ENCODE measurements around the gene IMPDH2. TPM values are rescaled to one million over a fixed set of nuclear protein-coding genes. Genes with fewer than 3 reads are reported as not detected.

IMPDH2 gene
- total RNA-seq, 1 donor from 2014 or later = 328 TPM

- peak in 1 of 2 donors; percentile 36 for DNase-seq (ENCODE audit: low read depth in 2 of 2)
Measured at GRCh38 chr3:48984663-48985062, 44.5 kb downstream of the IMPDH2 start.

DNA sequence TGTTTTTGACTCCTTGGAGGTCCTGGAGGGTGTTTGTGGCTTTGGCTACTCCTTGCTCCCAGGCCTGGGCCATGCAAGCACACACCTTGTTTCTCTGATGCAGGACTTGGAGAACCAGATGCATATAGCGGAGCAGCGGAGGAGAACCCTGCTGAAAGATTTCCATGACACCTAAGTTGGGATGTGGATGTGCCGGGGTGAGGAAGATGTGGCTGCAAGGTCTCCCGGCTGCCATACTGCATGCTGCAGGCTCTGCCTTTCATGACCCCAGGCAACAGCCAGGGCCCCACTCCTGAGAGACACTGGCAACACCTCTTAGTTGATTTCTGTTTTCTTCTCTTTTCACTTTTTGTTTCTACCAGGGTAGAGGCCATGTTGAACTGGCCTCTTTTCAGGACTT is 46.1 kb downstream of the IMPDH2 start:
- DNase-seq (ENCODE audit: low read depth in 2 of 2) = no peak

- DNase-seq (ENCODE audit: low read depth in 2 of 2) = no peak
Measured at GRCh38 chr3:48982686-48983085, 46.5 kb downstream of the IMPDH2 start.

- no peak for DNase-seq (ENCODE audit: low read depth in 2 of 2)
Measured at GRCh38 chr3:48982016-48982415, 47.2 kb downstream of the IMPDH2 start.

DNA sequence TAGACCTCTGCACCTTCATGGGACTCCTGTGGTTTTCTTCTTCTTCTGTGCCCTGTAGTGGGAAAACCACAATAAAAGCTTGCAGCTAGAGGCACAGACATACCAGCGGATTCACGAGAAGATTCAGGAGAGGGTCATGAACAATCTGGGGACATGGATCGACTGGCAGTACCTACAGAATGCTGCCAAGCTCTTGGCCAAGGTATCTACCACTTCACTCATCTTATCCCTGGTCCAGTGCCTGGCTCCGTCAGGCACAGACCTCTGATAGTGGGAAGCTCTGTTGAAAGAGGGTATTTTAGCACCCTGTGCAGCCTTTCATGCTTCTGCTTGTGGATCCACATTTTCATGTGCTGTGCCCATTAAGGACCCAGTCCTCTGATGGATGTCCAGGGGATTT is 48.9 kb downstream of the IMPDH2 start:
- DNase-seq (ENCODE audit: low read depth in 2 of 2) = no peak

DNA sequence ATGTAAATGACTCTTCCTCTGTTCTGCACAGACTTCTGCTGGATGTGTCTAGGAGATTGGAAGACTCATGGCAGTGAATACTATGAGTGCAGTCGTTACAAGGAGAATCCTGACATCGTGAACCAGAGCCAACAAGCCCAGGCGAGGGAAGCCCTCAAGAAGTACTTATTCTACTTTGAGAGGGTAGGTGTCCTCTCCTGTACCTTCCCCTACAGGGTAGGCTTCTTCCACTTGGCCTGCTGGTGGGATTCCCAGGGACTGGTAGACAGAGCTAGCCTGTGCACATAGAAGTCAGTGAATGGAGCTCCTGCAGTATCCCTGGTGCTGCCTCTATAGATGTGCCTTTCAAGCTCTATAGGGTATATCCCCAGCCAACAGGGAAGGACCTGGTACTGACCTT is 49.7 kb downstream of the IMPDH2 start:
- DNase-seq (ENCODE audit: low read depth in 2 of 2) = no peak

Other genes with a start within 250 kb of the IMPDH2 start
- gene PRKAR2A, start 181.5 kb downstream of the IMPDH2 start, total RNA-seq = 28.1 and 31.2 TPM in 2 replicates
- gene SLC25A20, start 130.5 kb downstream of the IMPDH2 start, total RNA-seq = 17.5 and 23.4 TPM in 2 replicates
- 54.7 and 74.6 TPM in 2 replicates for gene ARIH2, start 110.6 kb downstream of the IMPDH2 start, total RNA-seq
- 4.5 and 4.7 TPM in 2 replicates for gene P4HTM, start 39.2 kb downstream of the IMPDH2 start, total RNA-seq
- gene WDR6, start 22.0 kb downstream of the IMPDH2 start, total RNA-seq = 72.4 and 108 TPM in 2 replicates
- gene DALRD3, start 10.8 kb downstream of the IMPDH2 start, total RNA-seq = 31.6 and 38.6 TPM in 2 replicates
- 52.9 and 76.2 TPM in 2 replicates for gene NDUFAF3, start 7.3 kb downstream of the IMPDH2 start, total RNA-seq
- gene QRICH1, start 64.7 kb upstream of the IMPDH2 start, total RNA-seq = 52.0 and 54.0 TPM in 2 replicates
- gene QARS1, start 75.4 kb upstream of the IMPDH2 start, total RNA-seq = 339 and 536 TPM in 2 replicates
- gene USP19, start 91.4 kb upstream of the IMPDH2 start, total RNA-seq = 30.4 and 41.0 TPM in 2 replicates
- 657 and 1,145 TPM in 2 replicates for gene LAMB2, start 103.7 kb upstream of the IMPDH2 start, total RNA-seq
- gene CCDC71, start 136.9 kb upstream of the IMPDH2 start, total RNA-seq = 11.8 and 19.5 TPM in 2 replicates
- gene KLHDC8B, start 142.2 kb upstream of the IMPDH2 start, total RNA-seq = 47.4 and 78.3 TPM in 2 replicates
- 1.3 and 3.7 TPM in 2 replicates for gene C3orf62, start 247.8 kb upstream of the IMPDH2 start, total RNA-seq

All from dermis microvascular lymphatic vessel endothelial cell (primary cell).